ENCODE measurements around the gene HOXA3.

DNA sequence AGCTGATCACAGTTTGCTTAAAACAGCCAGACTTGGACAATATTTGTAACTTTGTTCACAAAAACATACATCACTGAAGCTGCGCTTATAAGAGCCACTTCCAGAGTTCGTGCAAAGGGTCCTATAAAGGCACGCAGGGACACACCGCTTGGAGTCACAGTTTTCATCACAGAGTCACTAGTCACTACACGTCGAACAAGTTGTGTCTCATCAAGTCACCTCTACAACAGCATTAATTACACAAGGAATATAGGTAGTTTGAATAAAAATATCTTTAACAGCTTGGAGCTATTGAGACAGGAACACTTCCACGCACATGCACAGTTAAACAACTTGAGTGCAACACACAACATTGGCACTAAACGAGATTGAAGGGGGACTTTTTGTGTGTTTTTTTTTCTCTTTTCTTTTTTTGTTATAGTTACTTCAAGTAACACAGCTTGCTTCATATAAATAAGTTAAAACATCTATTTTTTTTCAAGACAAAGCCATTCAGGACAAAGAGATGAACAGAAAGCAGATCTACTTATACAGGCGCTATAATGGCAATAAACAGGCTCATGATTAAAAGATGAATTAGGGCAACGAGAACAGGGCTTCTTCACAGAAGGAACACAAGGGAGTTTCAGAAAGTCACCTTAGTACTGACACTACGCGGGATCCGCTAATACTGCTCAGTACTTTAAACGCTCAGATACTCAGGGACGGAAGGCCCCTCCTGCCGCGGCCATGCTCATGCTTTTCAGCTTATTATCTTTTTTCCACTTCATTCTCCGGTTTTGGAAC is 11.1 kb downstream of the HOXA3 start:
- TF ChIP-seq, protein P1, sequence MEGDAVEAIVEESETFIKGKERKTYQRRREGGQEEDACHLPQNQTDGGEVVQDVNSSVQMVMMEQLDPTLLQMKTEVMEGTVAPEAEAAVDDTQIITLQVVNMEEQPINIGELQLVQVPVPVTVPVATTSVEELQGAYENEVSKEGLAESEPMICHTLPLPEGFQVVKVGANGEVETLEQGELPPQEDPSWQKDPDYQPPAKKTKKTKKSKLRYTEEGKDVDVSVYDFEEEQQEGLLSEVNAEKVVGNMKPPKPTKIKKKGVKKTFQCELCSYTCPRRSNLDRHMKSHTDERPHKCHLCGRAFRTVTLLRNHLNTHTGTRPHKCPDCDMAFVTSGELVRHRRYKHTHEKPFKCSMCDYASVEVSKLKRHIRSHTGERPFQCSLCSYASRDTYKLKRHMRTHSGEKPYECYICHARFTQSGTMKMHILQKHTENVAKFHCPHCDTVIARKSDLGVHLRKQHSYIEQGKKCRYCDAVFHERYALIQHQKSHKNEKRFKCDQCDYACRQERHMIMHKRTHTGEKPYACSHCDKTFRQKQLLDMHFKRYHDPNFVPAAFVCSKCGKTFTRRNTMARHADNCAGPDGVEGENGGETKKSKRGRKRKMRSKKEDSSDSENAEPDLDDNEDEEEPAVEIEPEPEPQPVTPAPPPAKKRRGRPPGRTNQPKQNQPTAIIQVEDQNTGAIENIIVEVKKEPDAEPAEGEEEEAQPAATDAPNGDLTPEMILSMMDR (IDR thresholded peaks at IDR 0.05; ENCODE audit: insufficient read depth, low read depth, low read length): no peak
- no peak for TF ChIP-seq EZH2 (IDR thresholded peaks at IDR 0.05; ENCODE audit: insufficient read depth, low read length)
